GM06990 (cell line): Measurements from ENCODE around the gene ATAD2B.

Experiments
- DNase-seq: peaks from one replicate; pipeline ENCODE4 v3.0.0-alpha.2; 2011; ENCODE audit not compliant: insufficient read length; ENCODE audit errors: extremely low read depth
- H3K27me3 ChIP-seq: replicated peaks from 2 replicates; pipeline ENCODE4 v1.6.0; 2011; ENCODE audit warnings: low read length; ENCODE audit not compliant: control insufficient read depth, insufficient read depth
- H3K36me3 ChIP-seq: 2 replicates; pipeline ENCODE4 v1.5.1; 2011; ENCODE audit warnings: low read length; ENCODE audit not compliant: control insufficient read depth, insufficient read depth
- H3K4me3 ChIP-seq: replicated peaks from 2 replicates; pipeline ENCODE4 v1.5.1; 2011; ENCODE audit warnings: low read depth, mild to moderate bottlenecking, control low read depth, low read length
- CTCF ChIP-seq: IDR thresholded peaks from 2 replicates; pipeline ENCODE4 v1.5.1; 2011; ENCODE audit warnings: low read length, control low read depth, mild to moderate bottlenecking, inconsistent platforms; ENCODE audit not compliant: insufficient read depth, poor library complexity, severe bottlenecking

ATAD2B gene

GRCh38 chr2:23700627-23701026 is 226.3 kb downstream of the ATAD2B start:
- Histone ChIP-seq H3K36me3 (peaks cover 13% of the 10 kb centered on the region), H3K27me3 (no peaks in the 10 kb centered on the region), H3K4me3 (no peak overlapping the region)
- DNase-seq = no peak
- no peak for TF ChIP-seq CTCF

- DNase-seq = no peak
- H3K36me3 ChIP-seq = peaks cover 11% of the 10 kb centered on the region
- no peak overlapping the region for H3K4me3 ChIP-seq
Observed at GRCh38 chr2:23699580-23699925, 227.4 kb downstream of the ATAD2B start.

GRCh38 chr2:23698721-23699579 is 228.0 kb downstream of the ATAD2B start:
- no peak for DNase-seq
- no peak for TF ChIP-seq CTCF
- Histone ChIP-seq H3K36me3 (peaks cover 9% of the 10 kb centered on the region), H3K27me3 (no peaks in the 10 kb centered on the region), H3K4me3 (no peak overlapping the region)

More at GRCh38 chr2:23699580-23699925, 227.4 kb downstream of the ATAD2B start:
- H3K27me3 ChIP-seq = no peaks in the 10 kb centered on the region
- TF ChIP-seq CTCF = no peak
